Left lung (tissue), 10 donors: ENCODE data around the gene PLEKHM2. TPM values are rescaled to one million over a fixed set of nuclear protein-coding genes. Genes with fewer than 3 reads are reported as not detected.

ENCODE experiments used
- ATAC-seq: fragments of 200-7000 bp; cut with Tn5 transposase; one replicate; pipeline ENCODE4 v1.9.1; 2020; ENCODE audit warnings: moderate library complexity
- DNase-seq, 4 donors: peaks; one replicate each; pipeline ENCODE4 v3.0.0-alpha.2; 2013 to 2020
- H3K27ac ChIP-seq, 2 donors: fragments of 200-600 bp; sonication (generic) in 1 of 2; one replicate each; pipeline versions ENCODE4 v1.5.0 to v1.8.0; 2020 to 2021
- H3K27me3 ChIP-seq, 2 donors: fragments of 200-600 bp; sonication (generic) in 1 of 2; one replicate each; pipeline versions ENCODE4 v1.5.0 to v1.8.0; 2020 to 2021
- H3K36me3 ChIP-seq, 2 donors: fragments of 200-600 bp; sonication (generic) in 1 of 2; one replicate each; pipeline versions ENCODE4 v1.5.0 to v1.8.0; 2020 to 2021
- H3K4me1 ChIP-seq, 2 donors: fragments of 200-600 bp; one replicate each; pipeline ENCODE4 v1.8.0; 2021
- H3K4me3 ChIP-seq, 2 donors: fragments of 200-600 bp; sonication (generic) in 1 of 2; one replicate each; pipeline versions ENCODE4 v1.5.0 to v1.8.0; 2020 to 2021; ENCODE audit warnings: mild to moderate bottlenecking in 1 of 2
- H3K9me3 ChIP-seq, 2 donors: fragments of 200-600 bp; sonication (generic) in 1 of 2; one replicate each; pipeline versions ENCODE4 v1.5.0 to v1.8.0; 2020 to 2021
- CTCF ChIP-seq, 2 donors: fragments of 200-600 bp; sonication (generic) in 1 of 2; IDR thresholded peaks; one replicate each; pipeline versions ENCODE4 v1.5.0 to v1.8.0; 2021; ENCODE audit warnings: antibody characterized with exemption in 2 of 2
- intact Hi-C, 2 donors: fragments of 100-400 bp; cut with DNase I; formaldehyde crosslinking; loops; one replicate each; pipeline versions ENCODE4 v1.11.2 to v1.14.2; 2022
- polyA plus RNA-seq, 6 donors: library from polyadenylated mRNA; unstranded; fragments of 120-200 nt; gene quantifications; one replicate each; pipeline ENCODE4 v1.2.1, GENCODE V29; 2013; ENCODE audit not compliant: insufficient read length in 6 of 6
- total RNA-seq, 2 donors: library from RNA; stranded (reverse); fragmentation: NEBNext Ultra II Directional; extraction: Animal tissue kit (Norgen Biotek cat#: 25700); gene quantifications; one replicate each; pipeline ENCODE4 v1.2.1, GENCODE V29; 2021
- donor health status: DM: no; HTN: yes; CAD: no.
- donor health status: DM: no; HTN: no; CAD: no.

PLEKHM2 gene
- total and polyA plus RNA-seq, 8 donors = 51.5 to 86.8 (median 60.1) TPM

GRCh38 chr1:15719381-15720120 lies 35.4 kb downstream of the PLEKHM2 start:
- intact Hi-C loops = no loop called here
- ATAC-seq = no peak
- H3K36me3 ChIP-seq = peaks cover 0 to 88% of the 10 kb centered on the region in 2 donors

GRCh38 chr1:15720861-15721260 lies 36.7 kb downstream of the PLEKHM2 start:
- no peak for TF ChIP-seq CTCF (IDR thresholded peaks at IDR 0.05)
- Histone ChIP-seq H3K27ac (no peak overlapping the region), H3K27me3 (no peaks in the 10 kb centered on the region), H3K36me3 (peaks cover 0 to 100% of the 10 kb centered on the region in 2 donors), H3K9me3 (no peaks in the 10 kb centered on the region), H3K4me3 (no peak overlapping the region), H3K4me1 (no peaks in the 10 kb centered on the region)
- intact Hi-C loops = no loop called here
- ATAC-seq = no peak
- DNase-seq = no peak

More at GRCh38 chr1:15719381-15720120, 35.4 kb downstream of the PLEKHM2 start:
- DNase-seq = no peak
- no peak overlapping the region for H3K4me3 ChIP-seq
- H3K27ac ChIP-seq = no peak overlapping the region
- no peaks in the 10 kb centered on the region for H3K9me3 ChIP-seq
- no peaks in the 10 kb centered on the region for H3K27me3 ChIP-seq
- H3K4me1 ChIP-seq = peaks cover 3 to 5% of the 10 kb centered on the region in 2 donors
- TF ChIP-seq CTCF (IDR thresholded peaks at IDR 0.05) = no peak

- intact Hi-C loops = no loop called here
- DNase-seq = no peak
- Histone ChIP-seq H3K27me3 (no peaks in the 10 kb centered on the region), H3K4me1 (no peaks in the 10 kb centered on the region), H3K4me3 (no peak overlapping the region), H3K36me3 (peaks cover 0 to 100% of the 10 kb centered on the region in 2 donors), H3K9me3 (no peaks in the 10 kb centered on the region), H3K27ac (no peak overlapping the region)
- ATAC-seq = no peak
- no peak for TF ChIP-seq CTCF (IDR thresholded peaks at IDR 0.05)
Observed at GRCh38 chr1:15722411-15722810, 38.3 kb downstream of the PLEKHM2 start.

- Histone ChIP-seq H3K27me3 (no peaks in the 10 kb centered on the region), H3K4me1 (no peaks in the 10 kb centered on the region), H3K4me3 (no peak overlapping the region), H3K27ac (no peak overlapping the region), H3K36me3 (peaks cover 0 to 100% of the 10 kb centered on the region in 2 donors), H3K9me3 (no peaks in the 10 kb centered on the region)
- DNase-seq = no peak
- intact Hi-C loops = no loop called here
- no peak for ATAC-seq
- TF ChIP-seq CTCF (IDR thresholded peaks at IDR 0.05) = no peak
Observed at GRCh38 chr1:15722836-15723532, 38.9 kb downstream of the PLEKHM2 start.

GRCh38 chr1:15723631-15724246 lies 39.6 kb downstream of the PLEKHM2 start:
- Histone ChIP-seq H3K27me3 (no peaks in the 10 kb centered on the region), H3K9me3 (no peaks in the 10 kb centered on the region), H3K27ac (no peak overlapping the region), H3K4me1 (no peaks in the 10 kb centered on the region), H3K4me3 (no peak overlapping the region), H3K36me3 (peaks cover 0 to 100% of the 10 kb centered on the region in 2 donors)
- ATAC-seq (no peak), DNase-seq (peak in 1 of 4 donors; percentile 72)
- intact Hi-C loops = no loop called here
- no peak for TF ChIP-seq CTCF (IDR thresholded peaks at IDR 0.05)
